ENCODE measurements around the gene SERPINA10. TPM values are rescaled to one million over a fixed set of nuclear protein-coding genes. Genes with fewer than 3 reads are reported as not detected.

Gene SERPINA10
- total and polyA plus RNA-seq, 2 of the 13 experiments (the other 11 are each of a cell fraction or from before 2014, with no cell fraction given), result 20.1 to 20.2 TPM

DNA sequence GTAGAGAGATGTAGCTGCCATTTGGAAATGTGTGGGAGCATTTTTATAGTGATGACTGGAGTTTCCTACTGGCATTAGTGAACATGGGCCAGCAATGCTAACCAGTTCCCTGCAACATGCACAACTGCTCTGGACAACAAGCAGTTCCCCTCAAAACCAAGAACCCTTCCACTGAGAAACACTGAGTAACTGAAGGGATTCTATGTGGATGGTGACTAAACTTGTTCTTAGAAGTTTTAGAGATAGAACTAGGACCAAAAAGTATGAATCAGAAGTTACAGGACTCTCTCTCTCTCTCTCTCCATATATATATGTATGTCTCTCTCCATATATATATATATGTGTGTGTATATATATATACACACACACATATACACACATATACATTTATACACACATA is 7.9 kb downstream of the SERPINA10 start:
- H3K36me3 ChIP-seq (replicated peaks in 1 of 2; ENCODE audit: control insufficient read depth in 1 of 2, insufficient read depth in 2 of 2, low read length in 2 of 2), result peaks cover 5 to 20% of the 10 kb centered on the region in 2 experiments
- CTCF ChIA-PET (ENCODE audit: low intra/inter-chr PET ratio, low total read pairs), result no interaction called here
- ATAC-seq, result no peak

DNA sequence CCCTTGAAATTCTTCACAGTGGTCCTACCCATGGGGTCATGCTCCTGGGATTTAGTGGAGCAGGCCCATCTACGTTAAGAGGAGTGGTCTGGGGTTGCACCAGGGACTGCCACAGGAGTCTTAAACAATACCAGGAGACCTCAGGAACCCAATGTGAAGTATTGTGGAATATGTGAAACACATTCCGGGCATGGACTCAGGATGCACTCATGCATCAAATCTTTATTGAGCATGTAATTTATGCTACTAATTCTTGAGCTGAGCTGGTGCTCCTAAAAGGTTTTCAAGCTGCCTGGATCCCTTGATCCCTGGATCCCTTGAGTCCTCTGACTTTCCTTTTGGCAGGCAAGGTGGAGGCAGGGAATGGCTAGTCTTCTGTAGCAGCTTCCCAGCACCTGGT is 8.8 kb downstream of the SERPINA10 start:
- BruUV-seq (replicated peaks), result no TSS peak
- in situ Hi-C loops (cut with HindIII; ENCODE audit: extremely low pct_ligation_motif_present, low pct_unique_long_range_greater_than_20kb), result no loop called here
- ChIA-PET CTCF (ENCODE audit: low intra/inter-chr PET ratio, low total read pairs) (no interaction called here), POLR2A (no interaction called here)
- Histone ChIP-seq H3K79me2 (ENCODE audit: insufficient read depth, low read length) (peaks cover 2% of the 10 kb centered on the region), H3K4me2 (ENCODE audit: low read depth, low read length) (no peak overlapping the region), H2AFZ (ENCODE audit: low read length) (no peak overlapping the region), H3K9me3 (ENCODE audit: low read length) (no peaks in the 10 kb centered on the region), H3K27me3 (ENCODE audit: control insufficient read depth in 1 of 2, insufficient read depth in 2 of 2, low read length in 2 of 2) (no peaks in the 10 kb centered on the region), H3K4me1 (ENCODE audit: insufficient read depth, low read length) (peaks cover 25% of the 10 kb centered on the region), H4K20me1 (ENCODE audit: insufficient read depth, low read length) (no peaks in the 10 kb centered on the region), H3K36me3 (replicated peaks in 1 of 2; ENCODE audit: control insufficient read depth in 1 of 2, insufficient read depth in 2 of 2, low read length in 2 of 2) (peaks cover 3 to 15% of the 10 kb centered on the region in 2 experiments), H3K27ac (ENCODE audit: extremely low read length, insufficient read depth, low read length) (no peak overlapping the region), H3K4me3 (replicated peaks in 1 of 3; ENCODE audit: insufficient read depth in 1 of 3, low read depth in 2 of 3, low read length in 3 of 3) (no peak overlapping the region), H3K9ac (ENCODE audit: insufficient read depth, low read depth, low read length) (no peak overlapping the region)
- intact Hi-C loops (cut with micrococcal nuclease; ENCODE audit: unreplicated experiment), result no loop called here
- WGBS (ENCODE audit: low lambda C conversion rate), result 100% methylated on average over 2 of the region's 2 CpGs
- no peak for FAIRE-seq
- ATAC-seq, result no peak
- no peak for DNase-seq (ENCODE audit: low spot score)
- TF ChIP-seq SRSF9 (IDR thresholded peaks at IDR 0.05; ENCODE audit: borderline replicate concordance, insufficient read depth, low read depth, low read length, poor library complexity, severe bottlenecking), result no peak
- no peak for TF ChIP-seq ZNF337 (CRISPR knock-in tag; IDR thresholded peaks at IDR 0.05; ENCODE audit: borderline replicate concordance, low read depth)
- no peak for TF ChIP-seq ZNF10 (CRISPR knock-in tag; IDR thresholded peaks at IDR 0.05; ENCODE audit: borderline replicate concordance, low read depth)
- no peak for TF ChIP-seq POLR2AphosphoS5 (IDR thresholded peaks at IDR 0.05; ENCODE audit: low read depth, low read length)
- no peak for TF ChIP-seq ZNF326 (CRISPR knock-in tag; IDR thresholded peaks at IDR 0.05; ENCODE audit: borderline replicate concordance)
- TF ChIP-seq RBM39 (IDR thresholded peaks at IDR 0.05; ENCODE audit: low read depth, low read length, poor library complexity, severe bottlenecking), result no peak
- TF ChIP-seq, protein P1, sequence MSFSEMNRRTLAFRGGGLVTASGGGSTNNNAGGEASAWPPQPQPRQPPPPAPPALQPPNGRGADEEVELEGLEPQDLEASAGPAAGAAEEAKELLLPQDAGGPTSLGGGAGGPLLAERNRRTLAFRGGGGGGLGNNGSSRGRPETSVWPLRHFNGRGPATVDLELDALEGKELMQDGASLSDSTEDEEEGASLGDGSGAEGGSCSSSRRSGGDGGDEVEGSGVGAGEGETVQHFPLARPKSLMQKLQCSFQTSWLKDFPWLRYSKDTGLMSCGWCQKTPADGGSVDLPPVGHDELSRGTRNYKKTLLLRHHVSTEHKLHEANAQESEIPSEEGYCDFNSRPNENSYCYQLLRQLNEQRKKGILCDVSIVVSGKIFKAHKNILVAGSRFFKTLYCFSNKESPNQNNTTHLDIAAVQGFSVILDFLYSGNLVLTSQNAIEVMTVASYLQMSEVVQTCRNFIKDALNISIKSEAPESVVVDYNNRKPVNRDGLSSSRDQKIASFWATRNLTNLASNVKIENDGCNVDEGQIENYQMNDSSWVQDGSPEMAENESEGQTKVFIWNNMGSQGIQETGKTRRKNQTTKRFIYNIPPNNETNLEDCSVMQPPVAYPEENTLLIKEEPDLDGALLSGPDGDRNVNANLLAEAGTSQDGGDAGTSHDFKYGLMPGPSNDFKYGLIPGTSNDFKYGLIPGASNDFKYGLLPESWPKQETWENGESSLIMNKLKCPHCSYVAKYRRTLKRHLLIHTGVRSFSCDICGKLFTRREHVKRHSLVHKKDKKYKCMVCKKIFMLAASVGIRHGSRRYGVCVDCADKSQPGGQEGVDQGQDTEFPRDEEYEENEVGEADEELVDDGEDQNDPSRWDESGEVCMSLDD (CRISPR knock-in tag; IDR thresholded peaks at IDR 0.05; ENCODE audit: borderline replicate concordance), result no peak
- TF ChIP-seq GATAD2A (CRISPR knock-in tag; IDR thresholded peaks at IDR 0.05), result no peak

More for the DNA sequence above, 7.9 kb downstream of the SERPINA10 start:
- Histone ChIP-seq H3K79me2 (ENCODE audit: insufficient read depth, low read length) (peaks cover 5% of the 10 kb centered on the region), H2AFZ (ENCODE audit: low read length) (no peak overlapping the region), H3K9me3 (ENCODE audit: low read length) (no peaks in the 10 kb centered on the region), H3K9ac (ENCODE audit: insufficient read depth, low read depth, low read length) (no peak overlapping the region), H3K27me3 (ENCODE audit: control insufficient read depth in 1 of 2, insufficient read depth in 2 of 2, low read length in 2 of 2) (no peaks in the 10 kb centered on the region), H3K27ac (ENCODE audit: extremely low read length, insufficient read depth, low read length) (no peak overlapping the region), H3K4me2 (ENCODE audit: low read depth, low read length) (no peak overlapping the region), H3K4me1 (ENCODE audit: insufficient read depth, low read length) (peaks cover 34% of the 10 kb centered on the region), H4K20me1 (ENCODE audit: insufficient read depth, low read length) (no peaks in the 10 kb centered on the region), H3K4me3 (replicated peaks in 1 of 3; ENCODE audit: insufficient read depth in 1 of 3, low read depth in 2 of 3, low read length in 3 of 3) (no peak overlapping the region)
- POLR2A ChIA-PET, result interaction anchor here (0.7 kb wide), 1 partner anchor 8 kb away, joined by 3 read pairs; no protein-coding TSS in a partner anchor
- no TSS peak for BruUV-seq (replicated peaks)
- intact Hi-C loops (cut with micrococcal nuclease; ENCODE audit: unreplicated experiment) (no loop called here), in situ Hi-C loops (cut with HindIII; ENCODE audit: extremely low pct_ligation_motif_present, low pct_unique_long_range_greater_than_20kb) (no loop called here)
- FAIRE-seq (no peak), DNase-seq (ENCODE audit: low spot score) (no peak)
- TF ChIP-seq EED (CRISPR knock-in tag; IDR thresholded peaks at IDR 0.05), result no peak
- TF ChIP-seq, protein P2, sequence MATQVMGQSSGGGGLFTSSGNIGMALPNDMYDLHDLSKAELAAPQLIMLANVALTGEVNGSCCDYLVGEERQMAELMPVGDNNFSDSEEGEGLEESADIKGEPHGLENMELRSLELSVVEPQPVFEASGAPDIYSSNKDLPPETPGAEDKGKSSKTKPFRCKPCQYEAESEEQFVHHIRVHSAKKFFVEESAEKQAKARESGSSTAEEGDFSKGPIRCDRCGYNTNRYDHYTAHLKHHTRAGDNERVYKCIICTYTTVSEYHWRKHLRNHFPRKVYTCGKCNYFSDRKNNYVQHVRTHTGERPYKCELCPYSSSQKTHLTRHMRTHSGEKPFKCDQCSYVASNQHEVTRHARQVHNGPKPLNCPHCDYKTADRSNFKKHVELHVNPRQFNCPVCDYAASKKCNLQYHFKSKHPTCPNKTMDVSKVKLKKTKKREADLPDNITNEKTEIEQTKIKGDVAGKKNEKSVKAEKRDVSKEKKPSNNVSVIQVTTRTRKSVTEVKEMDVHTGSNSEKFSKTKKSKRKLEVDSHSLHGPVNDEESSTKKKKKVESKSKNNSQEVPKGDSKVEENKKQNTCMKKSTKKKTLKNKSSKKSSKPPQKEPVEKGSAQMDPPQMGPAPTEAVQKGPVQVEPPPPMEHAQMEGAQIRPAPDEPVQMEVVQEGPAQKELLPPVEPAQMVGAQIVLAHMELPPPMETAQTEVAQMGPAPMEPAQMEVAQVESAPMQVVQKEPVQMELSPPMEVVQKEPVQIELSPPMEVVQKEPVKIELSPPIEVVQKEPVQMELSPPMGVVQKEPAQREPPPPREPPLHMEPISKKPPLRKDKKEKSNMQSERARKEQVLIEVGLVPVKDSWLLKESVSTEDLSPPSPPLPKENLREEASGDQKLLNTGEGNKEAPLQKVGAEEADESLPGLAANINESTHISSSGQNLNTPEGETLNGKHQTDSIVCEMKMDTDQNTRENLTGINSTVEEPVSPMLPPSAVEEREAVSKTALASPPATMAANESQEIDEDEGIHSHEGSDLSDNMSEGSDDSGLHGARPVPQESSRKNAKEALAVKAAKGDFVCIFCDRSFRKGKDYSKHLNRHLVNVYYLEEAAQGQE (IDR thresholded peaks at IDR 0.05; ENCODE audit: borderline replicate concordance in 1 of 2, low read depth in 1 of 2, low read length in 2 of 2), result no peak

Data from HepG2 (cell line).